ENCODE results near the gene SH2D2A.

SH2D2A gene

GRCh38 chr1:156816561-156817328, at the start of gene SH2D2A:
Gene SH2D2A, minus strand, starts transcription at chr1:156816848. Its CDS starts 140 bp downstream, at chr1:156816708.
- no peak for DNase-seq

GRCh38 chr1:156865865-156866248, 49.2 kb upstream of the SH2D2A start:
- no peak for DNase-seq

DNA sequence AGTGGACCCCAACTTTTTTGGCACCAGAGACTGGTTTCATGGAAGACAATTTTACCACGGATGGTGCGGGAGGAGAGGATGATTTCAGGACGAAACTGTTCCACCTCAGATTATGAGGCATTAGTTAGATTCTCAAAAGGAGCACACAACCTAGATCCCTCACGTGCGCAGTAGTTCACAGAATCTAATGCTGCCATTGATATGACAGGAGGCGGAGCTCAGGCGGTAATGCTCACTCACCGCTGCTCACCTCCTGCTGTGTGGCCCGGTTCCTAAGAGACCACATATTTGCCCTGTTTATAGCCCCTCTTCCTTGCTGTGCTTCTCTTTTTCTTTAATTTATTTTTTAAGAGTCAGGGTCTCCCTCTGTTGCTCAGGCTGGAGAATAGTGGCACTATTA, 48.6 kb upstream of the SH2D2A start:
- DNase-seq: no peak

DNA sequence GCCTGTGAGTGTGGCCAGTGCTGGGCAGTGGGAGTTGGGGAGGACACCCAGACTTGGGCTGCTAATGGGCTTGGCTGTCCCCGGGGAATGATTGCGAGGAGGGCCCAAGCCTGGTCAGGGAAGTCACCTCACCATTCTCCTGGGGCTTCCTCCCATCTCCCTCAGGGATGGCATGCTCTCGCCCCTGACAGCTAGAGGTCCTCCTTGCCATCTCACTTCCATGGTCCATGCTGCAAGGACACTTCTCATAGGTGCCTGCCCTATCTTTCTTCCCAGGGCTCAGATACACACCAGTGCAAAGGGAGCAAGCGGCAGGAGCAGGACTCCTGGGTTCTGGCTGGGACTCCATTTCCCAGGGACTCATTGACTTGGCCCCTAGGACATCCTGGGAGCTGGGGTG, 48.1 kb upstream of the SH2D2A start:
- no peak for DNase-seq

- DNase-seq: no peak
Observed at GRCh38 chr1:156863631-156864030, 47.0 kb upstream of the SH2D2A start.

DNA sequence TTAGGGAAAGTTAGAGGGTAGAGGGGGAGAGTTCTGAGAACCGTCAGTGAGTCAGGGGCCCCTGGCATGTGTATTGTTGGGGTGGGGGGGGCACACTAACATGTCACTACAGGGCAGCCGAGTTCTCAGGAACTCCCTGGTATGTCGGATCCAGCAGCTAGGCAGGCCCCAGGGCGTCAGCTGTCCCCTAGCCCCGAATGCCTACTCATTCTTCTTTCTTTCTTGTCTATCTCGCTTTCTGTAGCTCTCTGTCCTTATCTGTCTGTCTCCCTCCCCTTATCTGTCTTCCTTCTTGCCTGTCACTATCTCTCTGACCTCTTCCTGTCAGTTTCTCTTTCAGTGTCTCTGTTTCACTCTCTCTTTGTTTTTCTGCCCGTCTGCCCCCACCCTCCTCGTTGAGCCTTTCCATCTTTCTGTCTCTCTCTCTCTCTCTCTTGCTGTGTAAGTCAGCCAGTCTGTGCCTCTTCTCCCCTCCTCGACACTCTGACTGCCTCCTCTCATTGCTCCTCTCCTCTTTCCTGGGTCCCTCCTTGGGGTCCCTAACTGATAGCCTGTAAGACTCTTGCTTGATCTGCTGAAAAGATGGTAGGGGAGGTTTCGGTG, 46.5 kb upstream of the SH2D2A start:
- DNase-seq: no peak

GRCh38 chr1:156862584-156862983, 45.9 kb upstream of the SH2D2A start:
- DNase-seq: no peak

DNA sequence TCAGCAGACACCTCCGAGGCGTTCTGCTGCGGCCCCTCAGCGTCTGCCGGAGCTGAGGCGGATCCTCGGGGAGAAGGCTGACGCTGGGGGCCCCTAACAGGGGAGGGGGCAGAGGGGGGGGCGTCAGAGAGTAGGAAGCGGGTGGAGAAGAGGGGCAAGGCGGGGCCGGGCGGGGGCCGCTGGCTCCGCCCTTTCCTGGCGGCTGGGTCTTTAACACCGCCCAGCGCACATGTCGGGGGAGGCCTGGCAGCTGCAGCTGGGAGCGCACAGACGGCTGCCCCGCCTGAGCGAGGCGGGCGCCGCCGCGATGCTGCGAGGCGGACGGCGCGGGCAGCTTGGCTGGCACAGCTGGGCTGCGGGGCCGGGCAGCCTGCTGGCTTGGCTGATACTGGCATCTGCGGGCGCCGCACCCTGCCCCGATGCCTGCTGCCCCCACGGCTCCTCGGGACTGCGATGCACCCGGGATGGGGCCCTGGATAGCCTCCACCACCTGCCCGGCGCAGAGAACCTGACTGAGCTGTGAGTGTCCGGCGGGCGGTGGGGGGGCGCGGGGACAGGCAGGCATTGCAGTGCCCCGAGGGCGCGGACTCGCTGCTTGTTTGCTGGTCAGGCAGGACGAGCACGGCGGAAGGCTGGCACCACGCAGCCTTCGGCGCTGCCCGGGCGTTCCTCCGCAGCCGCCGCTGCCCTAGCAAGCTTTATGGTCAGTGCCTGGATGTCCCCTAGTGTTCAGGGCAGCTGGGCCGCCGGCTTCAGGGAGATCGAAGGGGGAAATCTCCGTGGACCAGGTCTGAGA, 44.2 kb upstream of the SH2D2A start, which contains the start of gene NTRK1:
NTRK1 (plus strand) TSS at position 238 of the 796 bp plus-strand sequence; CDS start at position 308, 70 bp downstream.
- peak; percentile 35 for DNase-seq

GRCh38 chr1:156860113-156860627, 43.5 kb upstream of the SH2D2A start:
- no peak for DNase-seq

DNA sequence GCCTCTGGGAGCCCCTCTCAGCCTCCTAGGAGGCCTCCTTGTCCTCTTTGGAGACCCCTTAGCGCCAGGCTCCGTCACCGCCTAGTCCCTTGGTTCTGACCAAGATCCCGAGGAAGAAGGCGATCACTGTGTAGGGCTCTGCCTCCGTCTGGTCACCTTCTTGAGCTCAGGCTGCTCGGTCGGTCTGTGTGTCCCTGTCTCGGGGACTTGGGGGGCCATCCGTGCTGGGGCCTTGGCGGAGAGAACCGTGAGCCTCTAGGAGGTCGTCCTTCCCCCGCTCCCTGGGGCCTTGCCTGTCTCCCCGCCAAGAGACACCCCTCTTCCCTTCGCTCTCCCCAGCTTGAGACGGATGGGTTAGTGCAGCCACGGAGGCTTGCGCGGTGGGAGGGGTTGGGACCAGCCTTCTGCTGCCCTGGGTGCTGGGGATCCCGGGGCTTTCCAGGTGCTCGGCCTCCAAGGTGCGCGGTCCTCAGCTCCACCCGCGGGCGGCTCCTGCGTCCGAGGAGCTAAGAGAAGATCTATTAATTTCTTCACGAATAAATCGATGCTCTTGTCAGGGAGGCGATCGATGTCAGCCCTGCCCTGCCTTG, 43.0 kb upstream of the SH2D2A start:
- DNase-seq: no peak

- no peak for DNase-seq
Observed at GRCh38 chr1:156858959-156859522, 42.4 kb upstream of the SH2D2A start, which contains the start of gene INSRR. Gene INSRR, minus strand, starts transcription at chr1:156859117. Its CDS starts 496 bp downstream, at chr1:156858621.

- no peak for DNase-seq
Observed at GRCh38 chr1:156858555-156858956, 41.9 kb upstream of the SH2D2A start.

DNA sequence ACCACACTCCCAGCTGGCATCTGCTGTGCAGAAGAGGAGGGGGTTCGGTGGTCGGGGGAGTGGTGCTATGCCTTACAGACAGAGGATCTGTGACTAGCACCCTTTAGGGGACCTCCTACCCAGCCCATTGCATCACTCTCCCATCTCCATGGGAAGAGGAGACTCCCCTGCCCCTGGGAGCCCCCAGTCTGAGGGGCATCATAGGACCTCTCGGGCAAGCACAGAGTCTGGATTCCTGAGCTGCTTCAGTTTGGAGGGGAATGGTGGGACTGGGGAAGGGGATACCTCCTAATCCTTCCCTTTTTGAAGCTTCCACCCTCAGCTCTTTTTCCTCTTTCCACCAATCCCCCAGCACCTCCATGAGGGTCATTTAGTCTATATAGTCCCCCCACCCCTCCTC, 40.9 kb upstream of the SH2D2A start:
- DNase-seq: no peak

DNA sequence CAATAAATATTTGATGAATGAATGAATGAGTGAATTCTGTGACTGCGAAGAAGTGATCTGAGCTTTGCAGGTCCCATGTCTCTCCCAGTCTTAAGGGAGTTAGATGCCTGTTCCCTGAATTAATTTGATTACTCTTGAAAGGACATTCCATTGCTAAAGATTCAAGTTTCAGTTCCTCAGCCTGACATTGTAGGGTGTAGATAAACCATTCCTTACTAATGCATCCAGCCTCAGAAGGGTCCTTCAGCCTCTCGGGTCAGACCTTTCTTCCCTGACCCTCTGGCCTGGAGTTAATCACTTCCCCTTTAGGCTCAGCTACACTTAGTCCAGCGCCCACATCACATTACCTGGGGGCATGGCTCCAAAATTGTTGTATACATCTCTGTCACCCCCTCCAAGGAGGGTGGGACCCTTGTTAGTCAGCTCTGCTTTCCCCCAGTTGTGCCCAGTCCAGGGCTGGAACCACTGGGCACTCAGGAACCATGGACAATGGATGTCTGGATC, 39.7 kb upstream of the SH2D2A start:
- DNase-seq: no peak

DNA sequence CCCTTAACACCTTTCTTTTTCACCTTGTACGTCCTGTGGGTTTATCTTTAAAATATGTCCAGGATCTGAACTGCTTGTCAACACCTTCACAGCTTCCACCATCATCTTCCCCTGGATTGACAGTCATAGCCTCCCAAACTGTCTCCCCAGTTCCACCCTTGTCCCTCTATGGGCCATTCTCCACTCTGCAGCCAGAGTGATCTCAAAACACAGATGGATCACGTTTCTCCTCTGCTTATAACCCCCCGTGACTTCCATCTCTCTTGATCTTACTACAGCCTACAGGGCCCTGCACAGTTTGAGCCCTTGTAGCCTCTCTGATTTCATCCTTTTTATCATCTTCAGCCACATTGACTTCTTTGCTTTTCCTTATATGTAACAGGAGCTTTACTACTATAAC, 38.0 kb upstream of the SH2D2A start:
- no peak for DNase-seq

- no peak for DNase-seq
Observed at GRCh38 chr1:156853761-156854160, 37.1 kb upstream of the SH2D2A start.

GRCh38 chr1:156852418-156852874, 35.8 kb upstream of the SH2D2A start:
- DNase-seq: peak; percentile 63

- no peak for DNase-seq
Observed at GRCh38 chr1:156851779-156852417, 35.2 kb upstream of the SH2D2A start.

- DNase-seq: no peak
Observed at GRCh38 chr1:156849151-156849496, 32.5 kb upstream of the SH2D2A start.

- no peak for DNase-seq
Observed at GRCh38 chr1:156848461-156849150, 32.0 kb upstream of the SH2D2A start.
